ENCODE measurements around the gene GPRC5C. TPM values are rescaled to one million over a fixed set of nuclear protein-coding genes. Genes with fewer than 3 reads are reported as not detected.

Gene GPRC5C
- total and polyA plus RNA-seq, 2 experiments from 2014 or later = 106 to 114 TPM

DNA sequence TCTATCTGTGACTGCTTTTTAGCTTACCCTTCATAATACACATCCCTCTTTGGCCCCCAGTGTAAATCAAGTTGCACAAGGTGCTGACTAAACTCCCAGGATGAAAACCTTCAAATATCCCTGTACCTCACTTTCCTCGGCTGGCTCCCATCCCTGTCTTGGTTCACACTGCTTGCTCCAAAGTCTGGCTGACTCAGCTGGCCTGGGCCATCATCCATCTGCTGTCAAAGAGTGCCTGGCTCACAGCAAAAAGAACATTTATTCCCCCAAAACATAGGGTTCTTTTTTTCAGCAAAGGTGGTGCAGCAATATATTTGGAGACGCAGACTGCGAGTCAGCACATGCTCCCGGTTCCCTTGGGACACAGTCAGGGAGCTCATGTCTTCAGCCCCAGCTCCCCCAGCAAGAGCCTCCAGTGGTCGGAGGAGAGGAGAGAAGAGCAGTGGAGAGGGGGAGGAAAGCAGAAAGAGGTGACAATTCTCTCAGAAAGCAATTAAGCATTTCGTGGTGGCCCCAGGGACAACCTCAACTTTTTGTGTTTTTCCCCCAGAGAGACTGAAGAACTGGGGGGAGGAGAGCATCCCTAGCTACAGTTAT lies 38.4 kb upstream of the GPRC5C start:
- peak in 1 of 2 donors; percentile 41 for DNase-seq (ENCODE audit: low read depth in 1 of 2, low spot score in 1 of 2)
- TF ChIP-seq, protein P1, sequence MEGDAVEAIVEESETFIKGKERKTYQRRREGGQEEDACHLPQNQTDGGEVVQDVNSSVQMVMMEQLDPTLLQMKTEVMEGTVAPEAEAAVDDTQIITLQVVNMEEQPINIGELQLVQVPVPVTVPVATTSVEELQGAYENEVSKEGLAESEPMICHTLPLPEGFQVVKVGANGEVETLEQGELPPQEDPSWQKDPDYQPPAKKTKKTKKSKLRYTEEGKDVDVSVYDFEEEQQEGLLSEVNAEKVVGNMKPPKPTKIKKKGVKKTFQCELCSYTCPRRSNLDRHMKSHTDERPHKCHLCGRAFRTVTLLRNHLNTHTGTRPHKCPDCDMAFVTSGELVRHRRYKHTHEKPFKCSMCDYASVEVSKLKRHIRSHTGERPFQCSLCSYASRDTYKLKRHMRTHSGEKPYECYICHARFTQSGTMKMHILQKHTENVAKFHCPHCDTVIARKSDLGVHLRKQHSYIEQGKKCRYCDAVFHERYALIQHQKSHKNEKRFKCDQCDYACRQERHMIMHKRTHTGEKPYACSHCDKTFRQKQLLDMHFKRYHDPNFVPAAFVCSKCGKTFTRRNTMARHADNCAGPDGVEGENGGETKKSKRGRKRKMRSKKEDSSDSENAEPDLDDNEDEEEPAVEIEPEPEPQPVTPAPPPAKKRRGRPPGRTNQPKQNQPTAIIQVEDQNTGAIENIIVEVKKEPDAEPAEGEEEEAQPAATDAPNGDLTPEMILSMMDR (IDR thresholded peaks at IDR 0.05; ENCODE audit: low read depth, low read length) = no peak
- Histone ChIP-seq H3K9me3 (ENCODE audit: low read depth) (no peaks in the 10 kb centered on the region), H3K4me1 (ENCODE audit: low read depth) (peaks cover 32% of the 10 kb centered on the region), H3K36me3 (no peaks in the 10 kb centered on the region), H3K27ac (no peak overlapping the region), H3K4me3 (no peak overlapping the region), H3K27me3 (no peaks in the 10 kb centered on the region)

DNA sequence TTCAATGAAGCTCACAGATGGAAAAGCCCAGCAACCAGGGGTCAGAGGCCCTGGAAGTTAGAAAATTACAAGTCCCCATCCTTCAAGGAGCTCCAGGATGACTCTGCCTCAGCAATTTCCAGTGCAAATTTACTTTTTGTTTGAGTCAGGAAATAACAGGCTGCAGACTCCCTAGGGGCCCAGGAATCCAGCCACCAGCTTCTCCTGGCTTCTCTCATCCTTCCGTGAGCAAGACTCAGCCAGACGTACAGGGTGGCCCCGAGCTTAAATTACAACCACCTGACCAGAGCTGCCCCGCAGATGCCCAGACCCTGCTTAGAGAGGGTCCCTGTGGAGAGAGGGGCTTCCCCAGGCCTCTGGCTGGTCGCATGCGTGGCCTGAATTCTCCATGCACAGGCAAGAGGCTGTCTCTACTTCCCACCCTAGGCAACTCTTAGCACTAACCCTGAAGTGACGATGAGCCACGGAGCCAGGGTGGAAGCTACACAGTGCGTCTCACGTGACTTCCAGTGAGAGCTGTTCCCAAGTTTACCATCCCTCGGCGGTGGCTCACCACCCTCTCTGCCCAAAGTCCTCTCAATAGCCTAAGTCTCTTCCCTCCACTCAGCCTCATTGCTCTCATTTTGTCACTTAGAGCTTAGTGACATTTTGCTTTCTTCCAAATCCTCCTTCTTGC lies 37.5 kb upstream of the GPRC5C start:
- no peaks in the 10 kb centered on the region for H3K36me3 ChIP-seq
- H3K4me3 ChIP-seq = no peak overlapping the region
- no peaks in the 10 kb centered on the region for H3K27me3 ChIP-seq
- H3K9me3 ChIP-seq (ENCODE audit: low read depth) = no peaks in the 10 kb centered on the region
- peak overlapping the region; percentile 62 for H3K27ac ChIP-seq
- TF ChIP-seq, protein P1 (IDR thresholded peaks at IDR 0.05; ENCODE audit: low read depth, low read length) = no peak
- peaks cover 23% of the 10 kb centered on the region for H3K4me1 ChIP-seq (ENCODE audit: low read depth)
- DNase-seq (ENCODE audit: low read depth in 1 of 2, low spot score in 1 of 2) = no peak

DNA sequence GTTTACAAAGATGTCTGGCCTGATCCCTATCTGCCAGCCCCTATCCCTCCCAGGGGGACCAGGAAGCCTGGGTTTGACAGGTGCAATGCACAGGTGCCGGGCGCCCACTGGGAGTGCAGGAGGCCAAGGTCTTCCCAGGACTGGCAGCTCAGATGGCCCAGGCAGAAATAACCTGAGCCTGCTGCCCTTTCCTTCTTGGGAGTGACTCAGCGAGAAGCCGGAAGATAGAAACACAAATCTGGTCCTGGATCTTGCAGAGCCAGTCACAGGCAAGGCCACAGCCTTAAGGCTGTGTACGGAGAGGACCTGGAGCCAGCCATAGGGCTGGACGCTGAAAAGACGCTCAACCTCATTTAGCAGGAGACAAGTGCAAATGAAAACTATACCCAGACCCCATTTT lies 36.9 kb upstream of the GPRC5C start:
- Histone ChIP-seq H3K27ac (peak overlapping the region; percentile 62), H3K4me3 (no peak overlapping the region), H3K4me1 (ENCODE audit: low read depth) (peaks cover 23% of the 10 kb centered on the region), H3K27me3 (no peaks in the 10 kb centered on the region), H3K36me3 (no peaks in the 10 kb centered on the region), H3K9me3 (ENCODE audit: low read depth) (no peaks in the 10 kb centered on the region)
- TF ChIP-seq, protein P1 (IDR thresholded peaks at IDR 0.05; ENCODE audit: low read depth, low read length) = no peak
- DNase-seq (ENCODE audit: low read depth in 1 of 2, low spot score in 1 of 2) = no peak

DNA sequence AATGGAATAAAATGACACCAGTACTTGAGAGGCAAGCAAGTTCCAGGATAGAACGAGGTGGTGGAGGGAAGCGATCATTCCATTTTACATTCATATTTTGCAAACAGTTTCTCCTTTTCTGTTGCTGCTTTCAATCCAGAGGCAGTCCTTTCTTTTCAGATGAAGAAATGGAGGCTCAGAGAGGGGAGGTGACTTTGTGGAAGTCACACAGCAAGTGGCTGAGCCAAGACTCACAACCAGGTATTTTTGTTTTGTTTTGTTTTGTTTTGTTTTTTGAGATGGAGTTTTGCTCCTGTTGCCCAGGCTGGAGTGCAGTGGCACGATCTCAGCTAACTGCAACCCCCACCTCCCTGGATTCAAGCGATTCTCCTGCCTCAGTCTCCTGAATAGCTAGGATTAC lies 35.3 kb upstream of the GPRC5C start:
- Histone ChIP-seq H3K9me3 (ENCODE audit: low read depth) (no peaks in the 10 kb centered on the region), H3K27me3 (no peaks in the 10 kb centered on the region), H3K27ac (no peak overlapping the region), H3K4me3 (no peak overlapping the region), H3K36me3 (no peaks in the 10 kb centered on the region), H3K4me1 (ENCODE audit: low read depth) (peaks cover 12% of the 10 kb centered on the region)
- no peak for DNase-seq (ENCODE audit: low read depth in 1 of 2, low spot score in 1 of 2)
- TF ChIP-seq, protein P1 (IDR thresholded peaks at IDR 0.05; ENCODE audit: low read depth, low read length) = no peak

DNA sequence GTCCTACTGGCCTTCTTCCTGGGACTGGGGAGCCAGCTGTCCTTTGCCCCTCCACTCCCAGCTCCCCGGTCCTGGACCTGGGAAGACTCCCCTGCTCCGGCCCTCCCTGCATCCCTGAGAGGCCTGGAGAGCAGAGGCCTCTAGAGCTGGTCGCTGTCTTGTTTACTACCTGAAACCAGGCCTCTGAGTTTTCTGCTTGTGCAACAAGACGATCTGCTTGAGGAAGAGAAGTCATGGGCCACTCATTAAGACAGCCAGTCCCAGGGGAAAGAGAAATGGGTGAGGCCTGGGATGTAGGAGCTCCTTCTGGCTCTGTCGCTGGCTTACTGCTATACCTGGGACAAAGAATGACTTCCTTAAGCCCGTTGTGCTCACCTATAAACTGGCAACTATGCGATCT lies 29.8 kb upstream of the GPRC5C start:
- no peak for DNase-seq (ENCODE audit: low read depth in 1 of 2, low spot score in 1 of 2)
- Histone ChIP-seq H3K4me3 (no peak overlapping the region), H3K27me3 (no peaks in the 10 kb centered on the region), H3K36me3 (no peaks in the 10 kb centered on the region), H3K4me1 (ENCODE audit: low read depth) (peaks cover 4% of the 10 kb centered on the region), H3K9me3 (ENCODE audit: low read depth) (no peaks in the 10 kb centered on the region), H3K27ac (no peak overlapping the region)
- TF ChIP-seq, protein P1 (IDR thresholded peaks at IDR 0.05; ENCODE audit: low read depth, low read length) = no peak

Measured in cardiac muscle cell (in vitro differentiated cells and primary cell).